Ascending aorta (tissue), 2 donors: Measurements from ENCODE around the gene HSPA2. TPM values are rescaled to one million over a fixed set of nuclear protein-coding genes. Genes with fewer than 3 reads are reported as not detected.
"Not testable (repeated sequence)": the region's sequence is repeated elsewhere in the genome, so short reads cannot be mapped to it uniquely, and the experiment has no call there.

ENCODE experiments used
- DNase-seq, 2 donors: peaks; one replicate each; pipeline ENCODE4 v3.0.0-alpha.2; 2019; ENCODE audit warnings: low spot score in 2 of 2
- H3K27ac ChIP-seq, 2 donors: fragments of 200-600 bp; sonication (generic); one replicate each; pipeline ENCODE4 v1.5.1; 2016 to 2017; ENCODE audit warnings: mild to moderate bottlenecking in 1 of 2
- H3K27me3 ChIP-seq: fragments of 200-600 bp; sonication (generic); one replicate; pipeline ENCODE4 v1.5.1; 2017
- H3K36me3 ChIP-seq, 2 donors: fragments of 200-600 bp; sonication (generic); one replicate each; pipeline ENCODE4 v1.5.1; 2016
- H3K4me1 ChIP-seq, 2 donors: fragments of 200-600 bp; sonication (generic); one replicate each; pipeline ENCODE4 v1.5.1; 2016 to 2017; ENCODE audit warnings: mild to moderate bottlenecking in 1 of 2
- H3K4me3 ChIP-seq, 2 donors: fragments of 200-600 bp; sonication (generic); one replicate each; pipeline ENCODE4 v1.5.1; 2016 to 2017; ENCODE audit warnings: mild to moderate bottlenecking in 1 of 2
- H3K9me3 ChIP-seq, 2 donors: fragments of 200-600 bp; sonication (generic); one replicate each; pipeline ENCODE4 v1.5.1; 2016
- intact Hi-C: fragments of 100-400 bp; cut with DNase I; formaldehyde crosslinking; loops from one replicate; pipeline ENCODE4 v1.15.1; 2023
- total RNA-seq: library from RNA; depleted of rRNA; stranded (reverse); fragments of >200 nt; gene quantifications from one replicate; pipeline ENCODE4 v1.1.0, GENCODE V29; 2016
- TF ChIP-seq, protein P1 (sequence below), 3 experiments: fragments of 200-600 bp in 2 of 3; fragments of 450-650 bp in 1 of 3; sonication (generic) in 2 of 3; IDR thresholded peaks; one replicate each; pipeline ENCODE4 v1.5.1; 2016 to 2019; ENCODE audit warnings: antibody characterized with exemption in 3 of 3, mild to moderate bottlenecking in 1 of 3, moderate library complexity in 1 of 3

HSPA2 gene
- total RNA-seq, 1 donor from 2014 or later, result 22.9 TPM

DNA sequence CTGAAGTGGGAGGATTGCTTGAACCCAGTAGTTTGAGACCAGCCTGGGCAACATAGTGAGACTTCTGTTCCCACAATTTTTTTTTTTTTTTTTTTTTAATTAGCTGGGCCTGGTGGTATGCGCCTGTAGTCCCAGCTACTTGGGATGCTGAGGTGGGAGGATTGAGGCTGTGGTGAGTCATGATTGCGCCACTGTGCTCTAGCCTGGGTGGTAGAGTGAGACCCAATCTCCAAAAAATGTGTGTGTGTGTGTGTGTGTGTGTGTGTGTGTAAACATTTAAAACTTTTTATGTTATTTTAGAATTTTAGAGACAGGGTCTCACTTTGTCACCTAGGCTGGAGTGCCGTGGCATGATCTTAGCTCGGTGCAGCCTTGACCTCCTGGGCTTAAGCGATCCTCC lies 16.0 kb downstream of the HSPA2 start:
- Histone ChIP-seq H3K4me1 (no peaks in the 10 kb centered on the region), H3K36me3 (no peaks in the 10 kb centered on the region), H3K4me3 (no peak overlapping the region), H3K9me3 (no peaks in the 10 kb centered on the region), H3K27ac (no peak overlapping the region), H3K27me3 (no peaks in the 10 kb centered on the region)
- intact Hi-C loops, result no loop called here
- no peak for DNase-seq
- TF ChIP-seq, protein P1, sequence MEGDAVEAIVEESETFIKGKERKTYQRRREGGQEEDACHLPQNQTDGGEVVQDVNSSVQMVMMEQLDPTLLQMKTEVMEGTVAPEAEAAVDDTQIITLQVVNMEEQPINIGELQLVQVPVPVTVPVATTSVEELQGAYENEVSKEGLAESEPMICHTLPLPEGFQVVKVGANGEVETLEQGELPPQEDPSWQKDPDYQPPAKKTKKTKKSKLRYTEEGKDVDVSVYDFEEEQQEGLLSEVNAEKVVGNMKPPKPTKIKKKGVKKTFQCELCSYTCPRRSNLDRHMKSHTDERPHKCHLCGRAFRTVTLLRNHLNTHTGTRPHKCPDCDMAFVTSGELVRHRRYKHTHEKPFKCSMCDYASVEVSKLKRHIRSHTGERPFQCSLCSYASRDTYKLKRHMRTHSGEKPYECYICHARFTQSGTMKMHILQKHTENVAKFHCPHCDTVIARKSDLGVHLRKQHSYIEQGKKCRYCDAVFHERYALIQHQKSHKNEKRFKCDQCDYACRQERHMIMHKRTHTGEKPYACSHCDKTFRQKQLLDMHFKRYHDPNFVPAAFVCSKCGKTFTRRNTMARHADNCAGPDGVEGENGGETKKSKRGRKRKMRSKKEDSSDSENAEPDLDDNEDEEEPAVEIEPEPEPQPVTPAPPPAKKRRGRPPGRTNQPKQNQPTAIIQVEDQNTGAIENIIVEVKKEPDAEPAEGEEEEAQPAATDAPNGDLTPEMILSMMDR (IDR thresholded peaks at IDR 0.05), result no peak

DNA sequence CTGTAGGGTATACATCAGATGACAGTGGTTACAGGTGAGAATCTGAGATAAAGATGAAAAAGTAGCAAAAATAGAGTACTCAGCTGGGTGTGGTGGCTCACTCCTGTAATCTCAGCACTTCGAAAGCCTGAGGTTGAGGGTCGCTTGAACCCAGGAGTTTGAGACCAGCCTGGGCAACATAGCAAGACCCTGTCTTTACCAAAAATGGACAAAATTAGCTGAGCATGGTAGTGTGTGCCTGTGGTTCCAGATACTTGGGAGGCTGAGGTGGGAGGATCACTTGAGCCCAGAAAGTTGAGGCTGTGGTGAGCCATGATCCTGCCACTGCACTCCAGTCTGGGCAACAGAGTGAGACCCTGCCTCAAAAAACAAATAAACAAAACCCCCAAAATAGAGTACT lies 17.7 kb downstream of the HSPA2 start:
- DNase-seq, H3K36me3 ChIP-seq, H3K4me3 ChIP-seq, H3K4me1 ChIP-seq, H3K27ac ChIP-seq, intact Hi-C loops, H3K27me3 ChIP-seq, H3K9me3 ChIP-seq: not testable (repeated sequence)

DNA sequence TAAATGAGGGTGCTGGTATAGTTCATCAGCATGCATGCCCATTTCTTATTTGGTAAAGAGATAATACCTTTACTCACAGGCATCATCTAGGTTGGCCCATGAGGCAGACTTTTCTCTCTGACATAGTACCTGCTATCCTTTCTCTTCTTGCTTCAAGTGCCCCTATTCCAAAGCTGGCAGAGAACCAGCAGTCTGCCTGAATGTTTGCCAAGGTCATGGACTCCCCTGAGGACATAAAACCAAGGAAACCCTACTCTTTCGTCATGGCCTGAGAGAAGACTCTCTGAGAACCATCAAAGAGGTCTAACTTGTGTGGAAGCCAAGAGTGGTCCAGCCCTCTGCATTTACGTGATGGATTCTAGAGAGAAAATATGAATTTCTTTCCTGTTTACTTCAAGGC lies 21.1 kb downstream of the HSPA2 start:
- Histone ChIP-seq H3K36me3 (no peaks in the 10 kb centered on the region), H3K9me3 (no peaks in the 10 kb centered on the region)

DNA sequence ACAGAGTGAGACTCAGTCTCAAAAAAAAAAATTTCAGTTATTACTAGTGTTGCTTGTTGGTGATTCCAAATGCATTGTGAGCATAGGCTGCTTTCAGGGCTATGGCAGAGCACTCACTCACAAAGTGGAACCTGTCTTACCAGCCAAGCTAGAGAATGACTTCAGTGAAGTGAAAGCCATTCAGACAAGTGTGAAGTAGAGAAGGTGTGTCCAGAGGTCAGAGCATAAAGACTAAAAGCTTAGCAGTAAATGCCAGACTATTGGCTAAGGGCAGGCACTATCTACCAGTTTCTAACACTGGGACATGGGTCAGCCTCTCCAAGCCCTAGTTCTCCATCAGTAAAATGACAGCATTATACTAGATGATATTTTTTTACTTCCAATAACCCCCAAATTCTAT lies 21.9 kb downstream of the HSPA2 start:
- Histone ChIP-seq H3K27me3 (no peaks in the 10 kb centered on the region), H3K36me3 (no peaks in the 10 kb centered on the region), H3K4me3 (no peak overlapping the region), H3K27ac (no peak overlapping the region), H3K4me1 (peaks cover 3 to 14% of the 10 kb centered on the region in 2 donors), H3K9me3 (no peaks in the 10 kb centered on the region)
- intact Hi-C loops, result no loop called here
- TF ChIP-seq, protein P1 (IDR thresholded peaks at IDR 0.05), result no peak
- DNase-seq, result no peak

More for the DNA sequence above, 21.1 kb downstream of the HSPA2 start:
- H3K27ac ChIP-seq, result no peak overlapping the region
- no peak for DNase-seq
- intact Hi-C loops, result no loop called here
- TF ChIP-seq, protein P1 (IDR thresholded peaks at IDR 0.05), result no peak
- H3K4me1 ChIP-seq, result peaks cover 3 to 6% of the 10 kb centered on the region in 2 donors
- H3K27me3 ChIP-seq, result no peaks in the 10 kb centered on the region
- no peak overlapping the region for H3K4me3 ChIP-seq

DNA sequence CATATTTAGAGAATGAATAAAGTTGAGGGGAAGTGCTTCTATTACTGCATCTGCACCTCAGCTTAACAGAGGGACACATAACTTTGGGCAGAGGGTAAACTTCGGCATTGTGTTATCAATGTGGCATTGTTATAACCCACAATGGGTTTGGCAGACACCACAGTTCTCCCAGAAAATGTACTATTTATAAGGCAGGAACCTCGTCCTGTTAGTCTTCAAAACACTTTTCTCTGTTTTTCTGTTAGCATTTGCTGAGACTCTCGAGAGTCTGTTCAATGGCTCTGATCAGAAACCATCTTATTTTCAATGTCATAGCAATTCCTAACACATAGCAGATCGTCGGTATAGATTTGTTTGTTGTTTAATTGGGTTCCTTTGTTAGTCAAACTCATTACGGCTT lies 23.2 kb downstream of the HSPA2 start:
- TF ChIP-seq, protein P1 (IDR thresholded peaks at IDR 0.05), result no peak
- Histone ChIP-seq H3K27ac (no peak overlapping the region), H3K4me3 (no peak overlapping the region), H3K4me1 (peaks cover 3 to 22% of the 10 kb centered on the region in 2 donors), H3K36me3 (no peaks in the 10 kb centered on the region), H3K9me3 (no peaks in the 10 kb centered on the region), H3K27me3 (no peaks in the 10 kb centered on the region)
- intact Hi-C loops, result no loop called here
- DNase-seq, result no peak

DNA sequence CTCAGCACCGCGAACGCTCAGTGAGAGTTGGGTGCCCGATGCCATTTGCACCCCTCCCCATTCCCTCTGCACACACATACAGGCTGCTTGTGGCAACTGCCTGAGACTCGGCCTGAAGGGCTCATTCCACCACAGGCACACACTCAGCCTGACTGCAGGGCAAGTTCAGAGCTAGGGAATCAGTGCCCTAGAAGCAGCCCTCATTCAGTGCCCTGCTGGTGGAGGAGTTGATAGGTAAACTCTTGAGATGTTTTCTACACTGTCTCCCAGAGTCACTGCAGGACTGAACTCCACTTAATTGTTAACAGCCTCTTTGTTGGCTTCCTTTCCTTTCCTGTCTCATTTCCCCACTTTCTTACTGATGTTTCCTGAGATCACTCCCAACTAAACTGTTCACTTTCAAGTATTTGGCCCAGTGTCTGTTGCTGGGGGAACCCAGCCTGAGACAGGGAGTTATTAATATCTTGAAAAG lies 26.1 kb downstream of the HSPA2 start:
- peaks cover 3 to 33% of the 10 kb centered on the region in 2 donors for H3K4me1 ChIP-seq
- intact Hi-C loops, result no loop called here
- H3K4me3 ChIP-seq, result no peak overlapping the region

More for the DNA sequence above, 26.1 kb downstream of the HSPA2 start:
- H3K9me3 ChIP-seq, result no peaks in the 10 kb centered on the region
- TF ChIP-seq, protein P1 (IDR thresholded peaks at IDR 0.05), result no peak
- no peak for DNase-seq
- peak overlapping the region; percentile 73 to 76 for H3K27ac ChIP-seq
- no peaks in the 10 kb centered on the region for H3K27me3 ChIP-seq
- no peaks in the 10 kb centered on the region for H3K36me3 ChIP-seq
